Measurements from ENCODE around the gene C5orf34.
"Not testable (repeated sequence)": the region's sequence is repeated elsewhere in the genome, so short reads cannot be mapped to it uniquely, and the experiment has no call there.

Gene C5orf34

GRCh38 chr5:43483298-43484105 is 31.4 kb downstream of the C5orf34 start, which contains the start of gene TMEM267:
TSS of gene TMEM267 (minus strand) at chr5:43483865. CDS start at chr5:43453969, 29,896 bp downstream.
- H3K4me3 ChIP-seq (ENCODE audit: low read depth, low read length): peak within 1 kb of the TSS; percentile 90
- DNase-seq: peak; percentile 93
- 0 out of 2 replicates have a peak, but pooled peaks have one; percentile 3 for TF ChIP-seq CTCF (IDR thresholded peaks at IDR 0.05; ENCODE audit: low read depth, low read length)

GRCh38 chr5:43482490-43483297 is 32.3 kb downstream of the C5orf34 start:
- Histone ChIP-seq H3K27me3 (no peaks in the 10 kb centered on the region), H3K4me1 (peaks cover 2% of the 10 kb centered on the region; the same call in 1 of the 2 replicates), H3K36me3 (peaks cover 6% of the 10 kb centered on the region; the same call in 1 of the 2 replicates), H3K4me3 (ENCODE audit: low read depth, low read length) (peak overlapping the region; percentile 90), H3K9me3 (no peaks in the 10 kb centered on the region)
- TF ChIP-seq CTCF (IDR thresholded peaks at IDR 0.05; ENCODE audit: low read depth, low read length): no peak
- DNase-seq: no peak

More at GRCh38 chr5:43483298-43484105, 31.4 kb downstream of the C5orf34 start, which contains the start of gene TMEM267:
- Histone ChIP-seq H3K9me3 (no peaks in the 10 kb centered on the region), H3K36me3 (peaks cover 6% of the 10 kb centered on the region; the same call in 1 of the 2 replicates), H3K4me1 (peaks cover 2% of the 10 kb centered on the region; the same call in 1 of the 2 replicates), H3K27me3 (no peaks in the 10 kb centered on the region)

- Histone ChIP-seq H3K9me3 (no peaks in the 10 kb centered on the region), H3K27me3 (no peaks in the 10 kb centered on the region), H3K4me3 (ENCODE audit: low read depth, low read length) (no peak overlapping the region), H3K4me1 (no peaks in the 10 kb centered on the region), H3K36me3 (no peaks in the 10 kb centered on the region)
- DNase-seq: no peak
- no peak for TF ChIP-seq CTCF (IDR thresholded peaks at IDR 0.05; ENCODE audit: low read depth, low read length)
These were observed 45.1 kb downstream of the C5orf34 start for GRCh38 chr5:43469671-43470391.

- Histone ChIP-seq H3K27me3 (no peaks in the 10 kb centered on the region), H3K36me3 (no peaks in the 10 kb centered on the region), H3K9me3 (no peaks in the 10 kb centered on the region), H3K4me3 (ENCODE audit: low read depth, low read length) (no peak overlapping the region), H3K4me1 (no peaks in the 10 kb centered on the region)
- TF ChIP-seq CTCF (IDR thresholded peaks at IDR 0.05; ENCODE audit: low read depth, low read length): no peak
- DNase-seq: no peak
These were observed 47.8 kb downstream of the C5orf34 start for GRCh38 chr5:43467100-43467499.

GRCh38 chr5:43465455-43465854 is 49.5 kb downstream of the C5orf34 start:
- not testable (repeated sequence) for DNase-seq; H3K4me1 ChIP-seq; H3K36me3 ChIP-seq; H3K9me3 ChIP-seq; H3K4me3 ChIP-seq (ENCODE audit: low read depth, low read length); H3K27me3 ChIP-seq

- no peaks in the 10 kb centered on the region; the same call in 1 of the 2 replicates for H3K36me3 ChIP-seq
- DNase-seq: no peak
- H3K9me3 ChIP-seq: no peaks in the 10 kb centered on the region
- H3K4me1 ChIP-seq: no peaks in the 10 kb centered on the region
- no peak overlapping the region for H3K4me3 ChIP-seq (ENCODE audit: low read depth, low read length)
- no peak for TF ChIP-seq CTCF (IDR thresholded peaks at IDR 0.05; ENCODE audit: low read depth, low read length)
- H3K27me3 ChIP-seq: no peaks in the 10 kb centered on the region
These were observed 53.9 kb downstream of the C5orf34 start for GRCh38 chr5:43461066-43461465.
